HPDE6-E6E7 (cell line): Measurements from ENCODE around the gene PINK1.

Experiments used
- DNase-seq: peaks from one replicate; pipeline ENCODE4 v3.0.0; 2011; ENCODE audit warnings: missing footprints; ENCODE audit errors: extremely low spot score

The PINK1 gene

DNA sequence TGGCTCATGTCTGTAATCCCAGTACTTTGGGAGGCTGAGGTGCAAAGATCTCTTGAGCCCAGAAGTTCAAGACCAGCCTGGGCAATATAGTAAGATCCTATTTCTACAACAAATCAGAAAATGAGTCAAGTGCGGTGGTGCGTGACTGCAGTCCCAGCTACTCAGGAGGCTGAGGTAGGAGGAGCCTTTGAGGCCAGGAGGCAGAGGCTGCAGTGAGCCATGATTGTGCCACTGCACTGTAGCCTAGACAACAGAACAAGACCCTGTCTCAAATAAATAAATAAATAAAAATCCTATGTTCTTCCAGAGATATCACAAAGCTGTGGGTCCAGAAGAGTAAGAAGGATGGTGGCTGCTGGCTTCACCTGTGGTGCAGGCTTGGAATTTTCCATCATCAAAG lies 22.3 kb upstream of the PINK1 start:
- DNase-seq, result no peak

DNA sequence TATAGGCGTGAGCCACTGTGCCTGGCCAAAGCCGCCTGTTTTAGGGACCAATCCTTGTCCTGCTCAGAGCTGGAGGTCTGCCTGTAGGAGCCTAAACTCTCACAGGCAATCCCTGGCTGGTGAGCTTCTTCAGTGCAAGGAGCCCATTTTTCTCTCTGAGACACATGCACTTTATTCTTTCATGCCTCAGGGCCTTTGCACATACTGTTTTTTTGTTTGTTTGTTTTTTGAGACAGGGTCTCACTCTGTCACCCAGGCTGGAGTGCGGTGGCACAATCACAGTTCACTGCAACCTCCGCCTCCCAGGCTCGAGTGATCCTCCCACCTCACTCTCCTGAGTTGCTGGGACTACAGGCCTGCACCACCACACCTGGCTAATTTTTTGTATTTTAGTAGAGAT lies 21.6 kb upstream of the PINK1 start:
- no peak for DNase-seq

DNA sequence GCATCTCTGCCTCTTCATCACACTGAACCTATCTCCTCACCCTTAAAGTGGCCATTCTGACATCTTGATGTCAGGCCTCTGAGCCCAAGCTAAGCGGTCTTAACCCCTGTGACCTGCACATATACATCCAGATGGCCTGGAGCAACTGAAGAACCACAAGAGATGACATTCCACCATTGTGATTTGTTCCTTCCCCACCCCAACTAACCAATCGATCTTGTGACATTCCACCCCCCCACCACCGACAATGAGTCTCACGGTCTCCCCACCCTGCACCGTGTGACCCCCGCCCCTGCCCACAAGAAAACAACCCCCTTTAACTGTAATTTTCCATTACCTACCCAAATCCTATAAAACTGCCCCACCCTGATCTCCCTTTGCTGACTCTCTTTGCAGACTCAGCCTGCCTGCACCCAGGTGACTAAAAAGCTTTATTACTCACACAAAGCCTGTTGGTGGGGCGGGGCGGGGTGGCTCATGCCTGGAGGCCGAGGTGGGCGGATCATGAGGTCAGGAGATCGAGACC lies 21.0 kb upstream of the PINK1 start:
- DNase-seq, result no peak

DNA sequence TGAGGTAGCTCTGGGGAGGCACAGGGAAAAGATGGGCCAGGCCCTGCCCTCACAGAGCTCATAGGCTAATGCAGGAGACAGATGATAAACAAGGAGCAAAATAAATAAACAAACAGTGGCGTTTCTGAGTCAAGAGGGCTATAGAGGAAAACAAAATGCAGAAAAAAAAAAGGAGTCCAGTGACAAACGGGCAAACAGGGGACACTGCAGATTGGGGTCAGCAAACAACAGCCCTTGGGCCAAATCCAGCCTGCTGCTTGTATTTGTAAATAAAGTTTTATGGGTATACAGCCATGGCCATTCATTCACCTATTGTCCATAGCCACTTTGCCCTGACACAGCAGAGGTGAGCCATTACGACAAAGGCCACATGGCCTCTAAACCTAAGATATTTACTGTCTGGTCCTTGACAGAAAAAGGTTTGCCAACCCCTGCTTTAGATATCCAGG lies 19.1 kb upstream of the PINK1 start:
- no peak for DNase-seq

DNA sequence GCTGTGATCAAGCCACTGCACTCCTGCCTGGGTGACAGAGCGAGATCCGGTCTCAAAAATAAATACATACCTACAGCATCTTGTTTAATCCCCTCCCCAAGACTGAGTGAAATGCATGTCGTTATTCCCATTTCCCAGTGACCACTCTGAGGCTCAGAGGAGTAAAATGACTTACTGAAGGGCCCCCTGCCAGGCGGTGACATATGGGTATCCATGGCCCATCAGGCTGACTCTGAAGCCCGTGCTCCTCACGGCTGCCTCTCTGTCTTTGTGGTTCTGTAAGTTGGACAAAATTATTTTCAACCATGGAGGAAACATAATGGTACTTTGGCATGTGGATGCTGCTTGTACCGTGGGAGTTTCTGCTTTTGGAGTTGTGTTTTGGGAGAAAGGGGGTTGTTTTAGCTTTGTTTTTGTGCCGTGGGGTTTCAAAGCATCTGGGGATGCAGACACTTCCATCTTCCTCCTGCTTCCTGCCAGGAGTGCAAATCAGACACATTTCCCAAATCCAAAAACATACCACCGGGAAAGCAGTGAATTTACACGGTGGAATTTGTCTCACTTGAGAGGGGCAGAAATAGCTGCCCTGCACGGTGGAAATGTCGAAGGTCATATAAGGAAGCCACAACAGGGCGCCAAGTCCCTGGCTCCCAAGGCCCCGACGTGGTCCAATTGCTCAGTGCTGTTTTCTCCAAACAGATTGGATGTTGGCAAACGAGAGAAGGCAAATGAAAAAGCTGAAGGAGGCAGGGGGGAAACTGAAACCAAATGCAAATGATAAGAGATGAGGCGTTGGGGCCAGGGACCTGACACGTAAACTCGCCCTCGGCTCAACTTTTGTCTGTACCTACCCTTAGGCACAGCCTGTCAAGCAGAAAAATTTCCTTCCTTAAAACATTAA lies 17.1 kb upstream of the PINK1 start:
- DNase-seq, result no peak

DNA sequence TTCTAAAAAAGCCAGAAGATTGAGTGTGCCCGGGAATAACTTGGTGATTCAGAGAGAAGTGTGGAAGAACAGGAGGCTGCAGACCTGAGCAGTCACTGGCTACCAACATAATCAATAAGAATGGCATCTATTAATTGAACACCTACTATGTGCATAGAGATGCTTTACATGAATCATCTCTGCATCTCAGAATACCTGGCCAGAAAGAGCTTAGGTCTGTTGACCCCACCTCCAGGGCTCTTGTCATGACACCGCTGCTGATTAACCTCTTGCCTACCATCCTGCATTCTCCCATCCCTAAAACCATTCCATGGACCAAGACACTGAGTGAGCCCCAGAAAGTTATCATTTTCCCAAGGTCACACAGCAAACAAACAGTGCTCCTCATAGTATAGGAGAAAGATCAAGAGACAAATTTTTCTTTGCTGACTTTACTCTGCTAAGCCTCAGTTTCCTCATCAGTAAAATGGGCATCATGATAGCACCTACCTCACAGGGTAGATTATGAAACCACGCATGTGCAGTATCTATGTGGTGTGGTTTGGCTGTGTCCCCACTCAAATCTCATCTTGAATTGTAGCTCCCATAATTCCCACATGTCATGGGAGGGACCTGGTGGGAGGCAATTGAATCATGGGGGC lies 16.3 kb upstream of the PINK1 start:
- DNase-seq, result no peak

DNA sequence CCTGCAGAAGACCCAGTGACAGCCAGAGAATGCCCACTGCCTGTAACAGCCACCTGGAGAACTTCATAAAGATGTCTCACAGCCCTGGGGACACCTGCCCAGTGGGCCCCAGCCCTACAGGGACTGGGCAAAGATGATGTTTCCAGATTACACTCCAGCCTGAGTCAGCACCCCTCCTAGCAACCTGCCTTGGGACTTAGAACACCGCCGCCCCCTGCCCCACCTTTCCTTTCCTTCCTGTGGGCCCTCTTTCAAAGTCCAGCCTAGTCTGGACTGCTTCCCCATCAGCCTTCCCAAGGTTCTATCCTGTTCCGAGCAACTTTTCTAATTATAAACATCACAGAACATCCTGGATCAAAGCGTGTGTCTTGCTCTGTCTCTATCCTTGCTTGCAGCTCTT lies 14.7 kb upstream of the PINK1 start:
- DNase-seq, result no peak

DNA sequence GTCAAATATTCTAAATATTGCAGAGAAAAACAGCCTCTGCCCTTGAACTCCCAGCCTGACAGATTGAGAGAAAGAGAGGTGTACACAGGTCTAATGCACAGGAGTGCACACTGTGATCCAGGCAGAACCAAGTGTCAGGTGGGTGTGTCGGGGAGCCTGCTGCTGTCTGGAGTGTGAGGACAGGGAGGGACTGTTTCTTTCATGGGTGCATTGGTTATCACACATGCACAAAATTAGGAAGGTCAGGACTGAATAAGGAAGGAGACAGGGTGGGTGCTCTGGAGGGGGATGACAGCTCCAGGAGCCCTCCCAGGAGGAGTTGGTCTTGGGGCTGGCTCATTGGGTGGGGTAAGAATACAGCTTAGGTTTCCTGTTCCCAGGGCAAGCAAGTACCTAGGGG lies 13.3 kb upstream of the PINK1 start:
- DNase-seq, result no peak

DNA sequence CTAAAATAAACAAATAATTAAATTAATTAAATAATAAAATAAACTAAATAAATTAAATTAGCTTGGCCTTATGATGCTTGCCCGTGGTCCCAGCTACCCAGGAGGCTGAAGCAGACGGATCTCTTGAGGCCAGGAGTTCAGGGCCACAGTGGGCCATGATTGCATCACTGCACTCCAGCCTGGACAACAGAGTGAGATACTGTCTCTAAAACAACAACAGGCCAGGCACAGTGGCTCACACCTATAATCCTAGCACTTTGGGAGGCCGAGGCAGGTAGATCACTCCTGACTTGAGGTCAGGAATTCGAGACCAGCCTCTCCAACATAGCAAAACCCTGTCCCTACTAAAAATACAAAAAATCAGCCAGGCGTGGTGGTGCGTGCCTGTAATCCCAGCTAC lies 12.2 kb upstream of the PINK1 start:
- DNase-seq, result no peak

DNA sequence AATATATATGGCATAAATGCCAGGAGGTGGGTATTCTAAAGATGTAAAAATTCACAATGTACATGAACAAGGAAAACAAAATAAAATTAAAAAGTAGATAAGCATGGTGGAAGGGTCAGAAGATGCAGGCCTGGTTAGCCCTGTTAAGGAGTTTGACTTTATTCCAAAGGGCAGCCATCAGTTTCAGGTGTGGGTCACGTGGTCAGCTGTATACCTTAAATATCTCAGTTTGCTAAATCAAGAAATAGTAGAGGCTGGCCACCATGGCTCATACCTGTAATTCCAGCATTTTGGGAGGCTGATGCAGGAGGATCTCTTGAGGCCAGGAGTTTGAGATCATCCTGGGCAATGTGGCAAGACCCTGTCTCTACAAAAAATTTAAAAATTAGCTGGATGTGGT lies 8.5 kb upstream of the PINK1 start:
- no peak for DNase-seq

DNA sequence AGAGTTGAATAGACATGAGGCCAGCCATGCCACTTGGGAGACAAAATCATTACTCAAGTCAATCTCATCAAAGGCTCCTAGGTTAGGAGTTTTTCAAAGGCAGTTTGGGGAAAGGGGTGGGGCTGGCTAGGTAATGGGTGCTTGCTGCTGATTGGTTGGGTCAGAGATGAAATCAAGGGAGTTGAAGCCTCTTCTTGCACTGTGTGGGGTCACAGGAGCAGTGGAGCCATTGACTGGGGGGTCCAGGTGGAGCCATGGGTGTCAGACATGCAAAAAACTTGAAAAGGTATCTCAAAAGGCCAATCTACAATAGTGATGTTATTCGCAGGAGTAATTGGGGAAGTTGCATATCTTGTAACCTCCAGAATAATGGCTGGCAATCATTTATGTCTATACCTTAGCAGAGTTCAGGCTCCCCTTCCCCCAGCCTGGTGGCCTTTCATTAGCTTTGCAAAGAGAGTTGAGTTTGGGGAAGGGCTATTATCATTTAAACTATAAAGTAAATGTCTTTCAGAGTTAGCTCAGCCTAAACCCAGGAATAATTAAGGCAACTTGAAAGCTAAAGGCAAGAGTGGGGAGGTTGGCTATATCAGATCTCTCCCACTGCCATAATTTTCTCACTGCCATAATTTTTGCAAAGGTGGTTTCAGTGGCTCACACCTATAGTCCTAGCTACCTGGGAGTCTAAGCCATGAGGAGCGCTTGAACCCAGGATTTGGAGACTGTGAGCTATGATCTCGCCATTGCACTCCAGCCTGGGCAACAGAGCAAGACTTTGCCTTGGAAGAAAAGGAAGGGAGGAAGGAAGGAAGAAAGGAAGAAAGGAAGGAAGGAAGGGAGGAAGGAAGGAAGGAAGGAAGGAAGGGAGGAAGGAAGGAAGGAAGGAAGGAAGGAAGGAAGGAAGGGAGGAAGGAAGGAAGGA lies 7.8 kb upstream of the PINK1 start:
- no peak for DNase-seq

DNA sequence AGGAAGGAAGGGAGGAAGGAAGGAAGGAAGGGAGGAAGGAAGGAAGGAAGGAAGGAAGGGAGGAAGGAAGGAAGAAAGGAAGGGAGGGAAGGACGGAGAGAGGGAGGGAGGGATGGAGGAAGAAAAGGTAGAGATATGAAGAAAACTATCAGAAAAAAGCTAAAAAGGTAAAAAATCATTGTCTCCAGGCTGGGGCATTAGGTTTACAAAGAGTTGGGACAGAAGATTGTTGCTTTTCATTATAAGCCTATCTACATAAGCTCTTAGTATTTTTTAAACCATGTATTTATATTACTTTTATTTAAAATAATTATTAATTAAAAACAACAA lies 7.2 kb upstream of the PINK1 start:
- DNase-seq, result no peak

DNA sequence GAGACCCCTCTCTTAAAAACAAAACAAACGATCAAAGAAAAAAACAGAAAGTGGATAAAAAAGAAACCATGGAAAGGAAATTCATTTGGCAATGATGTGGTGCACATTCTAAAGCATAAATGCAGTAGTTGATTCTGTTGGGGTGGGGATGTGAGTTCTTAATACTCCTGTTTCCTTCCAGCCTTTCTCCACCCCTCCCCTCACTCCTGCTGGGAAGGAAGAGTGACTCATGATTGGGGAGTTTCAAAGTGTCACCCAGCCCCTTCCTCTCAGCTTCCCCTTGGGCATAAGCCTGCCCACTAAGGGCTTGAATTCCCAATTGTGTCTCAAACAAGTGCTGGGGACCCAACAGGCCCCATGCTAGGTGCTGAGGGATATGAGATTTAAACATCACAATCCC lies 6.7 kb upstream of the PINK1 start:
- no peak for DNase-seq

DNA sequence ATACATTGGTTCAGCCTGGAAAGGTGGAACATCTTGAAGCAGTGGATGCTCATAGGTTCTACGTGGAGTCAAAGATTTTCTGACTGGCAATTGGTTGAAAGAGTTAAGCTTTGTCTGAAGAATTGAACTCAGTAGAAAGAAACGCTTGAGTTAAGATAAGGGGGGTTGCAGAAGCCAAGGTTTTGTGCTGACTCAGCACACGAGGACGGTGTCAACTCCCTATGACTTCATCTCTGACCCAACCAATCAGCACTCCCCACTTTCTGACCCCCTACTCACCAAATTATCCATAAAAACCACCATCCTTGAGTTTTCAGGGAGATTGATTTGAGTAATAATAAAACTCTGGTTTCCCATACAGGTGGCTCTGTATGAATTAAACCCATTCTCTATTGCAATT lies 2.5 kb upstream of the PINK1 start:
- no peak for DNase-seq

DNA sequence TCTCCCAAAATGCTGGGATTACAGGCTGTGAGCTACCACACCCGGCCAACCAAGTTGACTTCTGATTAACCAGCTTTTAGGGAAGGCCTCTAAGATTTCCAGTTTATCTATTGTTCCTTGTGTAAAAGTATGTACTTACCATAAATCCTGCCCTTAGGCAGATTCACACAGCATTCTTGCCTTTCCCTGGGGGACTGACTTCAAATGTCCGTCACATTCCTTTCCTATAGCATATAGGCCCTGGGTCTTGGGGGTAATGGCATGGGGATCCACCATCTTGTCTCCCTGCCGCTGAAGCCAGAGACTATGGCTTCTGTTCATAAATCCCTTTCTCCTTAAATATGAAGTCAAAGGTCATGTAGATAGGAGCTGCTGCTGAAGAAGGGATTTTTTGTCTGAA lies 872 bp upstream of the PINK1 start:
- no peak for DNase-seq

DNA sequence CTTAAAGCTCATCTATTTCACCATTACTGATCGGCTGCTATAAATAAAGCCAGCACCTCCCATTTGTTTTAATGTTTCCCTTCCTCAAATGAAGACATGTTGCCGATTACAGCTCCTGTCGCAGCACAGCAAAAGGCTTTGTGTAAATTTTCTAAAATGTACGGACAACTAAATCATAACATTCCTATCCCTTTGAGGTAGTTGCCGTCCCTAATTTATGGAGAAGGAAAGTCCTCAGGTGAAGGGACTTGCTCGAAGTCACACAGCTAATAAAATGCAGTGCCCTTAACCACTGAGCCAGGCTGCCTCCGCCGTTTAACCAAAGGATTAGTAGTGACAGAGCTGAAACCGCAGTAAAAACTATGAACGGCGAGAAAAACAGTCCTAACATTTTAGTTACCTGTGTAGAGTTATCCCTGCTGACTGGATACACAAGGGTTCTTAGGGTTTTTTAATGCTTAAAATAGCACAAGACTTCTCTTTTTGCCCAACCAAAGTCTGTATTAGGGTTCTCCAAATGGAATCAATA lies 871 bp downstream of the PINK1 start:
- no peak for DNase-seq

DNA sequence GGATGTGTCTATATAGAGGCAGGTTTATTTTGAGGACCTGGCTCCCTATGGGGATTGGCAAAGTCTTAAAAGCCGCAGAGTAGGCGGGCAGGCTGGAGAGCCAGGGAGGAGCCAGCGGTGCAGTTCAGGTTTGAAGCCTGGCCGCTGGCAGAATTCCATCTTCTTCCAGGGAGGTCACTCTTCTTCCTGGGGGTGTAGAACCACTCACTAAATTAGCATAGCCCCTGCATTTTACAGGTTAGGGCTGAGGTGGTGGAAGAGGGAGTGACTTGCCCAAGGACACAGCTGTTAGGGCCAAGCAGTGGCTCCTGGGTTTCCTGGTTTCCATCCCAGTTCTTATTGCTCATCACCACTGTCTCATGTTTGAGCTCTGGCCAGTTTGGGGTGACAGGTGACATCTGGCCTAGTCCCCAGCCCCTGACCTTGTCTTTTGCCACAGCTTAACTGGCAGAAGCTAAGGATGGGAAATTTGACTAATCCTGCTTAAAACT lies 1.4 kb downstream of the PINK1 start:
- DNase-seq, result no peak

DNA sequence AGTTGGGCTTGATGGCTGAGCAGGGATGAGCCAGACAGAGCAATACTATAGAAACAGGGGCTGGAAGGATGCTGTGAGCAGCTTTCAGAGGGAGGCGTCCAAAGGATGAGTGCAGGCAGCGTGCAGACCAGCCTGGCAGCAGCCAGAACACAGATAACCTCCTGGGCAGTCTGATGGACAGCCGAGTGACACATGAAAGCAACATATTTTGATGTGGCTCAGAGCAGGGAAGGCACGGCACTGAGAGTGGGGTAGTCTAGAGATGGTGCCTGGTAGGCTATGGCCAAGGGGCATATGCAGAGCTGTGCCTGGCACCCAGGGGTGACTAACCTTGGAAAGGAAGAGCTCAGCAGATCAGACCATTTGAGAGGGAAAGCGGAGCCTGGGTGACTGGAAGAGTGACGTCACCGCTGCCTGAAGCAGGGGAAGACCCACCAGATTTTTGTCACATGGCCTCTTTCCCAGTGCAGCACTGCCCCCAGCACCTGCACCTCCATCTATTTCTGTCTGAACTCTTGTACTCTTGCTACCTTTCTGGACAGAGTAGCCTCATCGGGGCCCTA lies 3.6 kb downstream of the PINK1 start:
- DNase-seq, result no peak

DNA sequence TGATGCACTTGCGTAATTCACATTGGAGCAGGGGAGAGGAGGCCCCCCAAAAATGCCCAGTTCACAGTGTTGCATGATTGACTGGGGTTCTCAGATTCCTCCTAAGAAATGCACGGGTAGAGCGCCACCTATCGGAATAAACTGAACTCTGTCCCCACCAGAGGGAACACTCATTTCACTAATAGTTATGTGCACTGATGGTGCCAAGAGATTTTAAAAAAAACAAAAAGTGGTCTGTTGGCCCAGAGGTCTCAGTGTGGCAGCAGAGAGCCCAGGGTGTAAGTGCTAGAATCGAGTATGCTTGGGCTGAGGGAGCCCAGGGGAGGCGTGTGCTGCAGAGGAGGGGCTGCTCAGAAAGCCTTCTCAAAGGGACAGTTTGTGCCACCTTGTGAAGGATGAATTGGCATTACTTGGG lies 6.9 kb downstream of the PINK1 start:
- DNase-seq, result peak; percentile 54

DNA sequence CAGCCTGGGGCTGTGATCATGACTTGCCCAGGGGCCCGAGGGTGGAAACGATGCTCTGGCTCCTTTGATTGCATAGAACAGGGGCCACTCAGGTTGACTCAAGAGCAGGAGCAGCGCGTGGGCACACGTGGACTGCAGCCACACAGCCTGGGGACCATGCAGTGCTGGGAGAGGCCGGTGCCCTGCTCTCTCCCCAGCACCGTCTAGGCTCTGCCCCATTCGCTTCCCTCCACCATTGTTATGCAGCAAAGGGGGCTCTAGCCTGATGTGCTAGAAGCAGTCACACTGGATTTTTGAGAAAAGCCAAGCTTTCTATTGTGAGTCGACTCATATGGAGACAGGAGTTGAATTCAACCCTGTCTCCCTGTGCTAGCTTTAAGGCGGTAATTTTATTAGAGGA lies 8.7 kb downstream of the PINK1 start:
- no peak for DNase-seq

DNA sequence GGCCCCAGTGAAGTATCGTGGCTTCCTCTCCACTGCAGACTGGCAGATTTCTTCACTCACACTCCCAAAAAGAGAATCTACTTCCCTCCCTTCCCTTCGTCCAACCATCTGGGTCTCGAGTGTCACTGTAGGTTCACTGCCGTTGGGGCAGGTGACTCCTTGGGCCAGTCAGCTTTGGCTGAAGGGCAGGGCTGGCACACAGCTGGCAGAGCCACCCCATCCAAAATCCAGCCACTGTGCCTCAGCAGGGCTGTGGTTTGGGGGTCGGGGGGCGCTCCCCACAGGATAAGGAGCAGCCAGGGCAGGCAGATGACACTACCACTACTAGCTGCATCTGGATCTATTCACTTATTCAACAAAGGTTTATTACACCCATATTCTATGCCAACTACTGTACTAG lies 9.8 kb downstream of the PINK1 start:
- DNase-seq, result no peak
